Keratinocyte (primary cell): ENCODE results near the gene HIRA.

Source experiments
- CTCF ChIP-seq, 3 experiments: IDR thresholded peaks in 1 of 3; conservative IDR thresholded peaks in 1 of 3; optimal IDR thresholded peaks in 1 of 3; 2 replicates in 2 of 3; 3 replicates in 1 of 3; pipeline versions ENCODE3 to v1.5.1; 2011; ENCODE audit warnings: low read length in 3 of 3, mild to moderate bottlenecking in 3 of 3, moderate library complexity in 2 of 3, control low read depth in 1 of 3, inconsistent platforms in 1 of 3; ENCODE audit not compliant: insufficient read depth in 2 of 3; ENCODE audit errors: extremely low read depth in 1 of 3
- EZH2 ChIP-seq: IDR thresholded peaks from one replicate; pipeline ENCODE4 v1.6.1; 2012; ENCODE audit warnings: inconsistent platforms, mild to moderate bottlenecking, low read length, moderate library complexity

- no peak for TF ChIP-seq CTCF (optimal IDR thresholded peaks at IDR 0.05 in 1 of 3, IDR thresholded peaks at IDR 0.05 in 1 of 3, conservative IDR thresholded peaks at IDR 0.05 in 1 of 3; ENCODE audit: extremely low read depth in 1 of 3, insufficient read depth in 2 of 3, low read length in 3 of 3)
- TF ChIP-seq EZH2: no peak
Measured at GRCh38 chr22:19352766-19353165, 78.8 kb downstream of the HIRA start.
